Peyer's patch (tissue), 4 donors: ENCODE results near the gene PSRC1. TPM values are rescaled to one million over a fixed set of nuclear protein-coding genes. Genes with fewer than 3 reads are reported as not detected.
A peak's percentile ranks its signal among the peaks of the same experiment; 100 is the strongest.

ENCODE experiments used
- DNase-seq, 3 donors: peaks; one replicate each; pipeline ENCODE4 v3.0.0-alpha.2; 2017 to 2019
- H3K27ac ChIP-seq, 4 donors: fragments of 200-600 bp; sonication (generic); one replicate each; pipeline ENCODE4 v1.5.1; 2016 to 2019
- H3K27me3 ChIP-seq, 2 donors: fragments of 200-600 bp; sonication (generic); one replicate each; pipeline ENCODE4 v1.5.1; 2019
- H3K36me3 ChIP-seq, 3 donors: fragments of 200-600 bp; sonication (generic); one replicate each; pipeline ENCODE4 v1.5.1; 2016 to 2019
- H3K4me1 ChIP-seq, 4 donors: fragments of 200-600 bp; sonication (generic); one replicate each; pipeline ENCODE4 v1.5.1; 2016 to 2019
- H3K4me3 ChIP-seq, 4 donors: fragments of 200-600 bp; sonication (generic); 1 replicate in 3 of 4; 2 replicates in 1 of 4; pipeline ENCODE4 v1.5.1; 2016 to 2019; ENCODE audit warnings: mild to moderate bottlenecking in 1 of 4
- H3K9me3 ChIP-seq, 4 donors: fragments of 200-600 bp; sonication (generic); one replicate each; pipeline ENCODE4 v1.5.1; 2016 to 2019; ENCODE audit warnings: mild to moderate bottlenecking in 1 of 4
- CTCF ChIP-seq, 6 experiments: fragments of 450-650 bp in 4 of 6; fragments of 200-600 bp in 2 of 6; sonication (generic) in 1 of 6; IDR thresholded peaks; one replicate each; pipeline ENCODE4 v1.5.1; 2017 to 2019; ENCODE audit warnings: antibody characterized with exemption in 6 of 6, mild to moderate bottlenecking in 3 of 6, moderate library complexity in 1 of 6
- POLR2A ChIP-seq, 2 donors: fragments of 450-650 bp; IDR thresholded peaks; one replicate each; pipeline ENCODE4 v1.5.1; 2017; ENCODE audit warnings: antibody characterized with exemption in 2 of 2, mild to moderate bottlenecking in 2 of 2, moderate library complexity in 2 of 2
- total RNA-seq, 4 donors: library from RNA; depleted of rRNA; stranded (reverse); fragments of >200 nt; gene quantifications; one replicate each; pipeline ENCODE4 v1.1.0, GENCODE V29; 2016

The PSRC1 gene
- total RNA-seq, 4 donors from 2014 or later = 3.5 to 8.3 (median 4.5) TPM

- DNase-seq = no peak
- no peaks in the 10 kb centered on the region for H3K36me3 ChIP-seq
- H3K9me3 ChIP-seq = no peaks in the 10 kb centered on the region
- no peak overlapping the region for H3K4me3 ChIP-seq
- no peaks in the 10 kb centered on the region for H3K27me3 ChIP-seq
- peaks cover 0 to 34% (median 8%) of the 10 kb centered on the region in 4 donors for H3K4me1 ChIP-seq
- peak overlapping the region in 2 of 4 donors; percentile 46 to 63 for H3K27ac ChIP-seq
- no peak for TF ChIP-seq POLR2A (IDR thresholded peaks at IDR 0.05)
- TF ChIP-seq CTCF (IDR thresholded peaks at IDR 0.05) = no peak
These were observed 28.9 kb downstream of the PSRC1 start for GRCh38 chr1:109253803-109254620.

- H3K27me3 ChIP-seq = no peaks in the 10 kb centered on the region
- peaks cover 0 to 36% (median 8%) of the 10 kb centered on the region in 4 donors for H3K4me1 ChIP-seq
- no peaks in the 10 kb centered on the region for H3K9me3 ChIP-seq
- no peak overlapping the region for H3K4me3 ChIP-seq
- no peak for DNase-seq
- H3K27ac ChIP-seq = peak overlapping the region in 2 of 4 donors; percentile 46 to 63
- no peak for TF ChIP-seq CTCF (IDR thresholded peaks at IDR 0.05)
- no peak for TF ChIP-seq POLR2A (IDR thresholded peaks at IDR 0.05)
- no peaks in the 10 kb centered on the region for H3K36me3 ChIP-seq
These were observed 29.8 kb downstream of the PSRC1 start for GRCh38 chr1:109252893-109253802.

- Histone ChIP-seq H3K36me3 (no peaks in the 10 kb centered on the region), H3K27ac (no peak overlapping the region), H3K9me3 (no peaks in the 10 kb centered on the region), H3K4me3 (no peak overlapping the region), H3K27me3 (no peaks in the 10 kb centered on the region), H3K4me1 (peaks cover 0 to 36% (median 8%) of the 10 kb centered on the region in 4 donors)
- DNase-seq = no peak
- TF ChIP-seq CTCF (IDR thresholded peaks at IDR 0.05) (no peak), POLR2A (IDR thresholded peaks at IDR 0.05) (no peak)
These were observed 30.6 kb downstream of the PSRC1 start for GRCh38 chr1:109252167-109252892.

GRCh38 chr1:109251277-109252166, 31.4 kb downstream of the PSRC1 start:
- no peak for DNase-seq
- Histone ChIP-seq H3K27ac (no peak overlapping the region), H3K4me3 (no peak overlapping the region), H3K27me3 (no peaks in the 10 kb centered on the region), H3K9me3 (no peaks in the 10 kb centered on the region), H3K36me3 (no peaks in the 10 kb centered on the region), H3K4me1 (peaks cover 0 to 36% (median 8%) of the 10 kb centered on the region in 4 donors)
- no peak for TF ChIP-seq POLR2A (IDR thresholded peaks at IDR 0.05)
- no peak for TF ChIP-seq CTCF (IDR thresholded peaks at IDR 0.05)
